Hypothalamus (tissue), 51 donors: ENCODE results near the gene WNK2.

Source experiments
- DNase-seq, 51 donors: peaks; one replicate each; lab custom pipeline; 2025; lab: John Stamatoyannopoulos, UW

The WNK2 gene

GRCh38 chr9:93301291-93301811, 117.4 kb downstream of the WNK2 start:
- DNase-seq, result no peak

GRCh38 chr9:93301911-93302541, 118.1 kb downstream of the WNK2 start:
- no peak for DNase-seq

DNA sequence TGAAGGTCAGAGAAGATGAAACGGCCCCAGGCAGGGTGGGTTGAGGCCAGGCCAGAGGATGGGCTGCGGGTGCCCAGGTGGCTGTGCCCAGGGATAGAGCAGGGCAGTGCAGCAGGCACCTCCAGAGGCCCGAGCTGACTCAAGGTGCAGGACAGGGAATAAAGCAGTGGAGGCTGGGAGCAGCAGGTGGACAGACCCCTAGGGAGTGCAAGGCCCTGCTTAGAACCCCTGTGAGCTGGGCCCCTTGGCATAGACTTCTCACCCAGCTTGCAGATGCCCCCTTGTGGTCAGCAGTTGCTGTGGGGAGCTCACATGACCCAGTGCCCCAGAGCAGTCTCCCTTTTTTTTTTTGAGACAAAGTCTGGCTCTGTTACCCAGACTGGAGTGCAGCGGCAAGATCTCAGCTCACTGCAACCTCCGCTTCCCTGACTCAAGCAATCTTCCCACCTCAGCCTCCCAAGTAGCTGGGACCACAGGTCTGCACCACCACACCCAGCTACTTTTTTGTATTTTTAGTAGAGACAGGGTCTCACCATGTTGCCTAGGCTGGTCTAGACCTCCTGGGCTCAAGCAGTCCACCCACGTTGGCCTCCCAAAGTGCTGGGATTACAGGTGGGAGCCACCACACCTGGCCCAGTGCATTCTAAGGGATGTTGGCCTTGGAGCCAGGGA, 118.8 kb downstream of the WNK2 start:
- DNase-seq, result peak in 9 of 51 donors; percentile 7 to 41 (median 22)

- DNase-seq, result no peak
These were observed 119.4 kb downstream of the WNK2 start for GRCh38 chr9:93303258-93303771.

DNA sequence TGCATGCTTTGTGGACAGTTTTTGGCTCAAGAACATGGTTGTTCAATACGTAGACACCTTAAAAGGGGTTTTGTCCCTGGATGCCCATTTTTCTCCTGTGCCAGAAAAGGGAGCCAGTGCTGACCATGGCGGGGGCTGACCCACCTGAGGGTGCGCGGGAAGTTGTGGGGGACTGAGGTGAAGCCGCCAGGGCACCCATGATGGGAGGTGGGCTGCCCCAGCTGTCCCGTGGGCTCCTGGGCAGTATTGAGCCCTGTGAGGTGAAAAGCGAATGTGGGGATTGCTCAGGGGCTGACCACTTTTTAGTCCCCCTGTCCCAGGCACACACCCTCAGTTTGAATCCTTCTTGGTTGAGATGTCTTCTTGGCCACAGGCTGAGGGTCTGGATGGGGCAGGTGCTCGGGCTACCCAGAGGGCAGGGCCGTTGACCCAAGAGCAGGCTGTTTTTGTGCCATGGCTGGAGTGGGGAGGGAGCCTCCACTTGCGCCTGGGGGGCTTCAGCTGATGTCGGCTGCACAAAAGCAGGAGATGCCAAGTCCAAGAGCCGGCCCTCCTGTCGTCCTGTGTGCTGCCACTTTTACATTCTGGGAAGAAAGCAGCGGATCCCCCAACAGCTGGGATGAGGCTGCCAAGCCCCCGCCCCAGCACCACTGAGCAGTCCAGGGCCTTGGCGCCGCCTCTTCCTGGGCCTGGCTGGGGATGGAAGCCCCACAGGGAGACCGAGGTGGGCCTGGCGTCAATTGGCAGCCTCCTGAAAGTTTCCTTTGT, 120.1 kb downstream of the WNK2 start:
- DNase-seq, result no peak

GRCh38 chr9:93304574-93305496, 120.9 kb downstream of the WNK2 start:
- DNase-seq, result peak in 37 of 51 donors; percentile 12 to 79 (median 49)

DNA sequence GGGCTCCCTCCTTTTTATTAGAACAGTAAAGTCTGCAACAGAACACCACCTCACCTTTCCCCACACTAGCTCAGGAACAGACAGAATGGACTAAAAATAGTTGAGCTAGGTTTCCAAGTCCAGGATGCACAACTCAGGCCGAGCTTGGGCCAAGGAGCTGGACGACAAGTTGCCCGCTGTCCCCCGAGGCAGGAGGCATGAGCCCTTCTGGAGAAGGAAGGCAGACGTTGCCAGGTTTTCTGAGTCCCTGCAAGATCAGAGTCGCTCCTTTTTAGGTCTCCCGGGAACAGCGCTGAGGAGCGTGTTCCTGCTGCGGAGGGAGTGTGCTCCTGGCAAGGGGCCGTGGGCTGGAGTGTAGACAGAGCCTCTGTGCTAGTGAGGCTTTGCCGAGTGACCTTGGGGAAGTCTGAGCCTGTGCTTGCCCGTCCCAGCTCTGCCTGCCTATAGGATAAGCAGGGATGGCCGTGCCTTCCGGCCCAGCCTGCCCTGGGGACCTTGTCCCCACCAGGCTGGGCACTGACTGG, 121.6 kb downstream of the WNK2 start:
- no peak for DNase-seq

- no peak for DNase-seq
These were observed 122.1 kb downstream of the WNK2 start for GRCh38 chr9:93306081-93306480.

- DNase-seq, result no peak
These were observed 122.7 kb downstream of the WNK2 start for GRCh38 chr9:93306579-93307091.

DNA sequence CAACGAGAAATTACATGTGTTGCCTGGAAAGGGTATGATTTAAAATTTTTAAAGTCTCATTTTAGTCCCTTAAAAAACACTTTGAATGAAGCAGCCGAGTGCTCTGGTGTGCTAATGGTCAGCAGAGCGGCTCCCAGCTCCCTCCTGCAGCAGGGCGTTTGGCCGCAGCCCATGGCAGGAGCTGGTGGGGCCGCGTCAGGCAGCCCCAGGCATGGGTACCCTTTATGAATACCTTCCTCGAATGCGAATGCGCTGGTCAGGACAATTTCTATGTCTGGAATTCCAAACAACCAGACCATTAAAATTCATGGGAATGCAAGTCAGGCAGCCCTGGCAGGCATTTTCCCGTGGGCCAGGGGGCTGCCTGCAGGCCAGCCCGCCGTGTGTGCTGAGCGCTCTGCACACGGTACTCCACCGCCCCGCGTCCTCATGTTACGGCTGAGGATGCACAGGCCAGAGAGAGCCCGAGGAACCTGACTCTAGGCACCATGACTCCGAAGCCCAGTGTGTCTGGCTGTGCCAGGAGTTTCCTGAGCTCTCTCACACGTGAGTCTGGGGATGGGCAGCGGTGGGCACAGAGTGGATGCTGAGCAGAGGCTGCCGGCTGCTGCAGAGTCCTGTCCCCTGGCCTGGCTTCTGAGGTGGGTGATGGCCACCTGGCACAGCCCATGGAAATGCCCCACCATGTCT, 123.7 kb downstream of the WNK2 start:
- DNase-seq, result no peak

- no peak for DNase-seq
These were observed 124.2 kb downstream of the WNK2 start for GRCh38 chr9:93308158-93308602.

DNA sequence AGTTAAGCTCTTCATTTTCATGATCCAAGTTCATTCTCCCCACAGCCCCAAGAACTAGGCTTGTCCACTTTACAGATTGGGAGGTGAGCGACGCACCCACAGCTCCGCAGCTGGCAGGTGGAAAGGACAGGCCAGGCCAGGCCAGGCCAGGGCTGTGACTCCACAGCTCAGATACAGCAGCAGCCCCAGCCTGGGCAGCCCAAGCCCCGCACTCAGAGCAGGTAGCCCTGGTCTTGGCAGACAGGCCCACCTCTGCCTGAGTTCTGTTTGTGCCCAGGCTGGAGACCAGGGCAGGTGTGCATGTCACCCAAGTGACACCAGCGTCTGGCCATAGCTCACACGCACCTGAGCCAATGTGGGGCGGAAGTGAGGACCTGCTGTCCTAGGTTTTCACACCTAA, 124.7 kb downstream of the WNK2 start:
- DNase-seq, result no peak

- DNase-seq, result no peak
These were observed 126.0 kb downstream of the WNK2 start for GRCh38 chr9:93309889-93310425.

- no peak for DNase-seq
These were observed 131.2 kb downstream of the WNK2 start for GRCh38 chr9:93315118-93315517.

DNA sequence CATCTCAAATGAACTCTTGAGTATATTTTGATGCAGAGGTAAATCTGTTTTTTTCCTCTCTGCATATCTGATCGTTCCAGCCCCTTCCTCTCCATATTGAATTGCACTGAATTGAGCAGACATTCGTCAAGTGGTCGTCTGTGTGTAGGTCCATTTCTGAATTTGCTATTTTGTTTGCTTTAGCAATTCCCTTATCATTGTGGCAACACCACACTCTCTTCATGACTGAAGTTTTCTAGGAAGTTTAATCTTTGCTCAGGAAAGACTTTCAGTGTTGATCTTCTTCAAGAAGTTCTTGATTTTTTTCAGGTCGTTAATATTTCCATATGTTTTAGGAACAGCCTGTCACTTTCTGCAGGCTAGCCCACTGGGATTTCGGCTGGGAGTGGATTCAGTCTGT, 132.0 kb downstream of the WNK2 start:
- DNase-seq, result no peak

GRCh38 chr9:93316726-93317494, 133.0 kb downstream of the WNK2 start:
- DNase-seq, result no peak

- DNase-seq, result no peak
These were observed 133.7 kb downstream of the WNK2 start for GRCh38 chr9:93317495-93318094.

DNA sequence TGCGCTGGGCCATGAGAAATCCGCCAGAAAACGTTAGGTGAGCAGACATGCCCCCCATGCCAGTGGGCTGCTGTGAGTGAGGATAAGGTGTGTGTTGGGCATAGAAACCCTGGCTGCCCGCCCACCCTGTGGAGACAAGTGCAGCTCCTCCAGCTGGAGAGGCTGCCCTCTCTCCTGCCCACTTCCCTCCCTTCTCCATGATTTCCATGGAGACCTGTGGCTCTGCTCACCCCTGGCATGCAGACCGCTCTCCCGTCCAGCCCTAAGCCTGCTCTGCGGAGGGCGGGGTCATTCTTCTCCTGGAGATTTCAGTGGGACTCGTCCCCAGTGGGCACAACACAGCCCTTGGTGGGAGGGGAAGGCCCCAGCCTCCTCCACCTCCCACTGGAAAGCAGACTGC, 134.5 kb downstream of the WNK2 start:
- no peak for DNase-seq
